NCI-H146 treated with DMSO at 0.1 percent for 48 hours (cell line): ENCODE data around the gene RAD51B.

Experiments used
- DNase-seq: peaks from one replicate; lab custom pipeline; 2025; ENCODE audit not compliant: unreplicated experiment; lab: John Stamatoyannopoulos, UW

Gene RAD51B

GRCh38 chr14:68513838-68514607 is 694.4 kb downstream of the RAD51B start:
- DNase-seq = no peak

GRCh38 chr14:68514608-68515194 is 695.1 kb downstream of the RAD51B start:
- DNase-seq = no peak

- no peak for DNase-seq
These were observed 696.8 kb downstream of the RAD51B start for GRCh38 chr14:68516342-68516741.

GRCh38 chr14:68518166-68518565 is 698.6 kb downstream of the RAD51B start:
- DNase-seq = no peak

GRCh38 chr14:68518761-68519670 is 699.4 kb downstream of the RAD51B start:
- DNase-seq = no peak

- no peak for DNase-seq
These were observed 700.1 kb downstream of the RAD51B start for GRCh38 chr14:68519671-68520187.

- no peak for DNase-seq
These were observed 701.3 kb downstream of the RAD51B start for GRCh38 chr14:68520637-68521556.

GRCh38 chr14:68521557-68521901 is 702.0 kb downstream of the RAD51B start:
- DNase-seq = no peak

- no peak for DNase-seq
These were observed 702.5 kb downstream of the RAD51B start for GRCh38 chr14:68521961-68522509.

- no peak for DNase-seq
These were observed 703.1 kb downstream of the RAD51B start for GRCh38 chr14:68522510-68523325.

GRCh38 chr14:68523326-68523610 is 703.7 kb downstream of the RAD51B start:
- no peak for DNase-seq

GRCh38 chr14:68523989-68524725 is 704.6 kb downstream of the RAD51B start:
- no peak for DNase-seq

- no peak for DNase-seq
These were observed 705.9 kb downstream of the RAD51B start for GRCh38 chr14:68525516-68525915.

GRCh38 chr14:68526512-68527091 is 707.0 kb downstream of the RAD51B start:
- no peak for DNase-seq

GRCh38 chr14:68527329-68527851 is 707.8 kb downstream of the RAD51B start:
- no peak for DNase-seq

- no peak for DNase-seq
These were observed 708.6 kb downstream of the RAD51B start for GRCh38 chr14:68528040-68528687.

- no peak for DNase-seq
These were observed 710.9 kb downstream of the RAD51B start for GRCh38 chr14:68530443-68530842.

- DNase-seq = no peak
These were observed 712.9 kb downstream of the RAD51B start for GRCh38 chr14:68532496-68532895.
